ENCODE data around the gene FXYD2. TPM values are rescaled to one million over a fixed set of nuclear protein-coding genes. Genes with fewer than 3 reads are reported as not detected.
A peak's percentile ranks its signal among the peaks of the same experiment; 100 is the strongest.

FXYD2 gene
- total RNA-seq, 2 donors from 2014 or later, result 0.59 to 0.78 TPM

GRCh38 chr11:117839936-117840813, 15.6 kb upstream of the FXYD2 start:
- Histone ChIP-seq H3K36me3 (no peaks in the 10 kb centered on the region), H3K27me3 (no peaks in the 10 kb centered on the region), H3K27ac (no peak overlapping the region), H3K9me3 (no peaks in the 10 kb centered on the region), H3K4me1 (peaks cover 0 to 8% of the 10 kb centered on the region in 2 donors), H3K4me3 (no peak overlapping the region)
- DNase-seq (ENCODE audit: low spot score), result no peak
- TF ChIP-seq, protein P1, sequence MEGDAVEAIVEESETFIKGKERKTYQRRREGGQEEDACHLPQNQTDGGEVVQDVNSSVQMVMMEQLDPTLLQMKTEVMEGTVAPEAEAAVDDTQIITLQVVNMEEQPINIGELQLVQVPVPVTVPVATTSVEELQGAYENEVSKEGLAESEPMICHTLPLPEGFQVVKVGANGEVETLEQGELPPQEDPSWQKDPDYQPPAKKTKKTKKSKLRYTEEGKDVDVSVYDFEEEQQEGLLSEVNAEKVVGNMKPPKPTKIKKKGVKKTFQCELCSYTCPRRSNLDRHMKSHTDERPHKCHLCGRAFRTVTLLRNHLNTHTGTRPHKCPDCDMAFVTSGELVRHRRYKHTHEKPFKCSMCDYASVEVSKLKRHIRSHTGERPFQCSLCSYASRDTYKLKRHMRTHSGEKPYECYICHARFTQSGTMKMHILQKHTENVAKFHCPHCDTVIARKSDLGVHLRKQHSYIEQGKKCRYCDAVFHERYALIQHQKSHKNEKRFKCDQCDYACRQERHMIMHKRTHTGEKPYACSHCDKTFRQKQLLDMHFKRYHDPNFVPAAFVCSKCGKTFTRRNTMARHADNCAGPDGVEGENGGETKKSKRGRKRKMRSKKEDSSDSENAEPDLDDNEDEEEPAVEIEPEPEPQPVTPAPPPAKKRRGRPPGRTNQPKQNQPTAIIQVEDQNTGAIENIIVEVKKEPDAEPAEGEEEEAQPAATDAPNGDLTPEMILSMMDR (IDR thresholded peaks at IDR 0.05), result no peak

GRCh38 chr11:117839380-117839881, 14.9 kb upstream of the FXYD2 start:
- TF ChIP-seq, protein P1 (IDR thresholded peaks at IDR 0.05), result no peak
- no peak overlapping the region for H3K27ac ChIP-seq
- no peak for DNase-seq (ENCODE audit: low spot score)
- H3K9me3 ChIP-seq, result no peaks in the 10 kb centered on the region
- no peak overlapping the region for H3K4me3 ChIP-seq
- no peaks in the 10 kb centered on the region for H3K36me3 ChIP-seq
- peaks cover 0 to 8% of the 10 kb centered on the region in 2 donors for H3K4me1 ChIP-seq
- no peaks in the 10 kb centered on the region for H3K27me3 ChIP-seq

- no peak for DNase-seq (ENCODE audit: low spot score)
- Histone ChIP-seq H3K9me3 (no peaks in the 10 kb centered on the region), H3K27me3 (no peaks in the 10 kb centered on the region), H3K27ac (no peak overlapping the region), H3K36me3 (no peaks in the 10 kb centered on the region), H3K4me1 (peaks cover 0 to 6% of the 10 kb centered on the region in 2 donors), H3K4me3 (no peak overlapping the region)
- TF ChIP-seq, protein P1 (IDR thresholded peaks at IDR 0.05), result no peak
These were observed 14.4 kb upstream of the FXYD2 start for GRCh38 chr11:117838901-117839300.

GRCh38 chr11:117837791-117838190, 13.2 kb upstream of the FXYD2 start:
- Histone ChIP-seq H3K36me3 (no peaks in the 10 kb centered on the region), H3K9me3 (no peaks in the 10 kb centered on the region), H3K27ac (no peak overlapping the region), H3K4me3 (no peak overlapping the region), H3K4me1 (peaks cover 0 to 11% of the 10 kb centered on the region in 2 donors), H3K27me3 (no peaks in the 10 kb centered on the region)
- TF ChIP-seq, protein P1 (IDR thresholded peaks at IDR 0.05), result no peak
- DNase-seq (ENCODE audit: low spot score), result peak; percentile 40

DNA sequence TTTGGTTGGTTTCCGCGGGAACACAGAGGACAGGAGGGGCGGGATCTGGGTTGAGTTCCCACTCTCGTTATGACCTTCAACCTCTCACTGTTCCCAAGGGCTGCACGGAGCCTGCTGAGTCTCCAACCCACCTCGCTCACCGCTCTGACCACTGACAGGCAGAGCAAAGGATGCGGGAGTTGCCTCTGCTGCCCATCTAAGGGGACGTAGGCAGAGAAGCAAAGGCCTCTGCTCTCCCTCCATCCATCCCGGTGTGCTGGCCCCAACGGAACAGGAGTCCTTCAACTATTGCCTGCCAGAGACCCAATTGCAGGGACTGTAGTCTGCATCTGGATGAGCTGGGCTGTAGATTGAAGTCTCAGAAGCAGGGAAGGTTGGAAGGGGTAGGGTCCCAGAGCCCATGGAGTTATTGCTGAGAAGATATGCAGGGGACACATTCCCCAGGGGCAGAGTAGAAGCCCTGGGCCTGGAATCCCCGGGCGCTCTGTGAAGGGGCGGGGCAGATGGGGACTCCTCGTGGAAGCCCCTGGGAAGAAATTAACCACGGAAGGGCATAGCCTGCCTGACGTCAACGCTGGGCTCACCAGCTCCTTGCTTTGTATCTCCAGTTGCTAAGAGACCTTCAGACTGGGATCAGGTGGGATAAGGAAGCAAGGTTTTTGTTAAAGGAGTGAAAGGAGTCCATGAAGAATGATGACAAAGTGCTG, 12.7 kb upstream of the FXYD2 start:
- H3K9me3 ChIP-seq, result no peaks in the 10 kb centered on the region
- DNase-seq (ENCODE audit: low spot score), result peak; percentile 53
- H3K27ac ChIP-seq, result no peak overlapping the region
- H3K4me3 ChIP-seq, result no peak overlapping the region
- TF ChIP-seq, protein P1 (IDR thresholded peaks at IDR 0.05), result no peak
- H3K36me3 ChIP-seq, result no peaks in the 10 kb centered on the region
- peaks cover 0 to 11% of the 10 kb centered on the region in 2 donors for H3K4me1 ChIP-seq
- no peaks in the 10 kb centered on the region for H3K27me3 ChIP-seq

All from right atrium auricular region (tissue), 2 donors.